Fibroblast of skin of left biceps (primary cell): ENCODE results near the gene FXYD4.

ENCODE experiments used
- DNase-seq, 2 experiments: peaks; one replicate each; pipeline ENCODE4 v3.0.0-alpha.2; 2013; ENCODE audit warnings: low read depth in 2 of 2

Gene FXYD4

GRCh38 chr10:43395571-43396060 lies 24.2 kb downstream of the FXYD4 start:
- no peak for DNase-seq

- no peak for DNase-seq
Observed at GRCh38 chr10:43396061-43396927, 24.9 kb downstream of the FXYD4 start.

- no peak for DNase-seq
Observed at GRCh38 chr10:43396928-43397624, 25.6 kb downstream of the FXYD4 start.

GRCh38 chr10:43398939-43399319 lies 27.5 kb downstream of the FXYD4 start:
- DNase-seq, result no peak

GRCh38 chr10:43399320-43400310 lies 28.2 kb downstream of the FXYD4 start:
- no peak for DNase-seq

GRCh38 chr10:43401627-43402026 lies 30.2 kb downstream of the FXYD4 start:
- DNase-seq, result no peak

GRCh38 chr10:43402176-43402575 lies 30.7 kb downstream of the FXYD4 start:
- no peak for DNase-seq

GRCh38 chr10:43402880-43403452 lies 31.5 kb downstream of the FXYD4 start:
- no peak for DNase-seq

- DNase-seq, result no peak
Observed at GRCh38 chr10:43403911-43404703, 32.7 kb downstream of the FXYD4 start.

GRCh38 chr10:43404704-43405084 lies 33.3 kb downstream of the FXYD4 start:
- DNase-seq, result no peak

- no peak for DNase-seq
Observed at GRCh38 chr10:43407148-43407575, 35.7 kb downstream of the FXYD4 start.

- DNase-seq, result peak; percentile 58 to 61
Observed at GRCh38 chr10:43407576-43408330, 36.3 kb downstream of the FXYD4 start.

GRCh38 chr10:43408331-43408709 lies 36.9 kb downstream of the FXYD4 start:
- DNase-seq, result no peak

GRCh38 chr10:43408710-43409384 lies 37.4 kb downstream of the FXYD4 start, which contains the start of gene HNRNPF:
HNRNPF (minus strand) TSS chr10:43409186; CDS start chr10:43387884, 21,302 bp downstream.
- DNase-seq, result peak; percentile 88 to 91

GRCh38 chr10:43409385-43410109 lies 38.1 kb downstream of the FXYD4 start:
- DNase-seq, result no peak

GRCh38 chr10:43410345-43410744 lies 38.9 kb downstream of the FXYD4 start:
- DNase-seq, result no peak

GRCh38 chr10:43411536-43411935 lies 40.1 kb downstream of the FXYD4 start:
- DNase-seq, result no peak

GRCh38 chr10:43415544-43415943 lies 44.1 kb downstream of the FXYD4 start:
- DNase-seq, result no peak
